Left lung (tissue), 10 donors: ENCODE measurements around the gene CABP4. TPM values are rescaled to one million over a fixed set of nuclear protein-coding genes. Genes with fewer than 3 reads are reported as not detected.

Experiments used
- ATAC-seq: fragments of 200-7000 bp; cut with Tn5 transposase; one replicate; pipeline ENCODE4 v1.9.1; 2020; ENCODE audit warnings: moderate library complexity
- DNase-seq, 4 donors: peaks; one replicate each; pipeline ENCODE4 v3.0.0-alpha.2; 2013 to 2020
- H3K27ac ChIP-seq, 2 donors: fragments of 200-600 bp; sonication (generic) in 1 of 2; one replicate each; pipeline versions ENCODE4 v1.5.0 to v1.8.0; 2020 to 2021
- H3K27me3 ChIP-seq, 2 donors: fragments of 200-600 bp; sonication (generic) in 1 of 2; one replicate each; pipeline versions ENCODE4 v1.5.0 to v1.8.0; 2020 to 2021
- H3K36me3 ChIP-seq, 2 donors: fragments of 200-600 bp; sonication (generic) in 1 of 2; one replicate each; pipeline versions ENCODE4 v1.5.0 to v1.8.0; 2020 to 2021
- H3K4me1 ChIP-seq, 2 donors: fragments of 200-600 bp; one replicate each; pipeline ENCODE4 v1.8.0; 2021
- H3K4me3 ChIP-seq, 2 donors: fragments of 200-600 bp; sonication (generic) in 1 of 2; one replicate each; pipeline versions ENCODE4 v1.5.0 to v1.8.0; 2020 to 2021; ENCODE audit warnings: mild to moderate bottlenecking in 1 of 2
- H3K9me3 ChIP-seq, 2 donors: fragments of 200-600 bp; sonication (generic) in 1 of 2; one replicate each; pipeline versions ENCODE4 v1.5.0 to v1.8.0; 2020 to 2021
- CTCF ChIP-seq, 2 donors: fragments of 200-600 bp; sonication (generic) in 1 of 2; IDR thresholded peaks; one replicate each; pipeline versions ENCODE4 v1.5.0 to v1.8.0; 2021; ENCODE audit warnings: antibody characterized with exemption in 2 of 2
- intact Hi-C, 2 donors: fragments of 100-400 bp; cut with DNase I; formaldehyde crosslinking; loops; one replicate each; pipeline versions ENCODE4 v1.11.2 to v1.14.2; 2022
- polyA plus RNA-seq, 6 donors: library from polyadenylated mRNA; unstranded; fragments of 120-200 nt; gene quantifications; one replicate each; pipeline ENCODE4 v1.2.1, GENCODE V29; 2013; ENCODE audit not compliant: insufficient read length in 6 of 6
- total RNA-seq, 2 donors: library from RNA; stranded (reverse); fragmentation: NEBNext Ultra II Directional; extraction: Animal tissue kit (Norgen Biotek cat#: 25700); gene quantifications; one replicate each; pipeline ENCODE4 v1.2.1, GENCODE V29; 2021
- donor health status: DM: no; HTN: yes; CAD: no.
- donor health status: DM: no; HTN: no; CAD: no.

CABP4 gene
- total and polyA plus RNA-seq, 8 donors = 1.4 to 2.8 (median 2.2) TPM

GRCh38 chr11:67407688-67408163, 47.4 kb upstream of the CABP4 start:
- no peak for TF ChIP-seq CTCF (IDR thresholded peaks at IDR 0.05)
- intact Hi-C loops = no loop called here

GRCh38 chr11:67408437-67409200, 46.5 kb upstream of the CABP4 start:
- Histone ChIP-seq H3K4me3 (no peak overlapping the region), H3K27ac (peak overlapping the region in 1 of 2 donors; percentile 53), H3K4me1 (peaks cover 0 to 61% of the 10 kb centered on the region in 2 donors), H3K27me3 (peaks cover 0 to 20% of the 10 kb centered on the region in 2 donors), H3K36me3 (no peaks in the 10 kb centered on the region), H3K9me3 (no peaks in the 10 kb centered on the region)
- TF ChIP-seq CTCF (IDR thresholded peaks at IDR 0.05) = no peak
- intact Hi-C loops = no loop called here
- DNase-seq (no peak), ATAC-seq (no peak)

More at GRCh38 chr11:67407688-67408163, 47.4 kb upstream of the CABP4 start:
- Histone ChIP-seq H3K4me1 (peaks cover 0 to 70% of the 10 kb centered on the region in 2 donors), H3K4me3 (no peak overlapping the region), H3K9me3 (no peaks in the 10 kb centered on the region), H3K27me3 (peaks cover 0 to 20% of the 10 kb centered on the region in 2 donors), H3K36me3 (no peaks in the 10 kb centered on the region), H3K27ac (peak overlapping the region in 1 of 2 donors; percentile 53)
- ATAC-seq = no peak
- no peak for DNase-seq

- peaks cover 0 to 55% of the 10 kb centered on the region in 2 donors for H3K4me1 ChIP-seq
- ATAC-seq = peak; percentile 4
- no peaks in the 10 kb centered on the region for H3K36me3 ChIP-seq
- H3K9me3 ChIP-seq = no peaks in the 10 kb centered on the region
- H3K27me3 ChIP-seq = peaks cover 0 to 23% of the 10 kb centered on the region in 2 donors
- peak in 1 of 4 donors; percentile 81 for DNase-seq
- peak overlapping the region in 1 of 2 donors; percentile 6 for H3K4me3 ChIP-seq
- TF ChIP-seq CTCF (IDR thresholded peaks at IDR 0.05) = no peak
- peak overlapping the region in 1 of 2 donors; percentile 53 for H3K27ac ChIP-seq
- intact Hi-C loops = no loop called here
Measured at GRCh38 chr11:67409261-67409666, 45.9 kb upstream of the CABP4 start.

- Histone ChIP-seq H3K27me3 (peaks cover 0 to 29% of the 10 kb centered on the region in 2 donors), H3K9me3 (no peaks in the 10 kb centered on the region), H3K27ac (peak overlapping the region in 1 of 2 donors; percentile 53), H3K4me3 (no peak overlapping the region), H3K4me1 (peaks cover 0 to 54% of the 10 kb centered on the region in 2 donors), H3K36me3 (no peaks in the 10 kb centered on the region)
- intact Hi-C loops = no loop called here
- TF ChIP-seq CTCF (IDR thresholded peaks at IDR 0.05) = no peak
- ATAC-seq (peak; percentile 63), DNase-seq (peak in 1 of 4 donors; percentile 47)
Measured at GRCh38 chr11:67409781-67410368, 45.3 kb upstream of the CABP4 start.

GRCh38 chr11:67410369-67410831, 44.8 kb upstream of the CABP4 start:
- no peaks in the 10 kb centered on the region for H3K9me3 ChIP-seq
- DNase-seq (no peak), ATAC-seq (no peak)
- H3K4me3 ChIP-seq = no peak overlapping the region
- peaks cover 0 to 35% of the 10 kb centered on the region in 2 donors for H3K27me3 ChIP-seq
- H3K36me3 ChIP-seq = no peaks in the 10 kb centered on the region
- intact Hi-C loops = no loop called here
- no peak for TF ChIP-seq CTCF (IDR thresholded peaks at IDR 0.05)
- H3K4me1 ChIP-seq = peaks cover 4 to 55% of the 10 kb centered on the region in 2 donors
- H3K27ac ChIP-seq = peak overlapping the region in 1 of 2 donors; percentile 53
